Adrenal gland (tissue), 5 donors: Measurements from ENCODE around the gene MACF1.

Experiments
- POLR2A ChIP-seq, 2 donors: fragments of 450-650 bp; IDR thresholded peaks; one replicate each; pipeline ENCODE4 v1.6.1; 2017; ENCODE audit warnings: antibody characterized with exemption in 2 of 2, mild to moderate bottlenecking in 2 of 2, moderate library complexity in 1 of 2
- TF ChIP-seq, protein P1 (sequence below), 6 experiments: fragments of 450-650 bp in 4 of 6; fragments of 200-600 bp in 2 of 6; sonication (generic) in 1 of 6; IDR thresholded peaks; 1 replicate in 5 of 6; 2 replicates in 1 of 6; pipeline versions ENCODE4 v1.5.1 to v1.8.0; 2016 to 2021; ENCODE audit warnings: antibody characterized with exemption in 6 of 6, mild to moderate bottlenecking in 2 of 6, moderate library complexity in 1 of 6
- donor health status: DM: no; HTN: no; CAD: no.

DNA sequence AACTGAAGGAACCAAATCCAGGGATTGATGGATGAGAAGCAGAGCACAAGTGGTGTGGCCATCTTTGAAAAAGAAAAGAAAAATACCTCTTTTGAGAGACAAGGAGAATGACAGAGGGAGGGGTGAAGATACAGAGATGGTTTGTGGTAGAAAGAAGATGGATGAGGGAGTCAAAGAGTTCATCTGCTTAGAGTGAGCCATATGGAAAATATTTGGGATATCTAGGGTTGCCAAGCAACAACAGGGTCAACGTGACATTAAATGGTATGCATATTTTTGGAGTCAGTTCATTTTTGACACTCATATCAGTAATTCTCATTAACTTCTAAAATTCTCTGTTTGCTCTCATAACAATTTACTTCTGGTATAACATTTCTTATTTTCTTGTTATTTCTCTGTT, 50.7 kb downstream of the MACF1 start:
- TF ChIP-seq, protein P1, sequence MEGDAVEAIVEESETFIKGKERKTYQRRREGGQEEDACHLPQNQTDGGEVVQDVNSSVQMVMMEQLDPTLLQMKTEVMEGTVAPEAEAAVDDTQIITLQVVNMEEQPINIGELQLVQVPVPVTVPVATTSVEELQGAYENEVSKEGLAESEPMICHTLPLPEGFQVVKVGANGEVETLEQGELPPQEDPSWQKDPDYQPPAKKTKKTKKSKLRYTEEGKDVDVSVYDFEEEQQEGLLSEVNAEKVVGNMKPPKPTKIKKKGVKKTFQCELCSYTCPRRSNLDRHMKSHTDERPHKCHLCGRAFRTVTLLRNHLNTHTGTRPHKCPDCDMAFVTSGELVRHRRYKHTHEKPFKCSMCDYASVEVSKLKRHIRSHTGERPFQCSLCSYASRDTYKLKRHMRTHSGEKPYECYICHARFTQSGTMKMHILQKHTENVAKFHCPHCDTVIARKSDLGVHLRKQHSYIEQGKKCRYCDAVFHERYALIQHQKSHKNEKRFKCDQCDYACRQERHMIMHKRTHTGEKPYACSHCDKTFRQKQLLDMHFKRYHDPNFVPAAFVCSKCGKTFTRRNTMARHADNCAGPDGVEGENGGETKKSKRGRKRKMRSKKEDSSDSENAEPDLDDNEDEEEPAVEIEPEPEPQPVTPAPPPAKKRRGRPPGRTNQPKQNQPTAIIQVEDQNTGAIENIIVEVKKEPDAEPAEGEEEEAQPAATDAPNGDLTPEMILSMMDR (IDR thresholded peaks at IDR 0.05), result no peak
- TF ChIP-seq POLR2A (IDR thresholded peaks at IDR 0.05), result no peak
